Gastroesophageal sphincter (tissue), 3 donors: ENCODE results near the gene TECTB.

Experiments used
- CTCF ChIP-seq, 4 experiments: fragments of 200-600 bp in 2 of 4; fragments of 450-650 bp in 2 of 4; sonication (generic) in 1 of 4; IDR thresholded peaks; one replicate each; pipeline ENCODE4 v1.5.1; 2017 to 2019; ENCODE audit warnings: antibody characterized with exemption in 4 of 4, mild to moderate bottlenecking in 2 of 4, moderate library complexity in 2 of 4
- POLR2A ChIP-seq, 2 donors: fragments of 450-650 bp; IDR thresholded peaks; one replicate each; pipeline ENCODE4 v1.6.1; 2017; ENCODE audit warnings: antibody characterized with exemption in 2 of 2, mild to moderate bottlenecking in 2 of 2, moderate library complexity in 1 of 2
- POLR2AphosphoS5 ChIP-seq: sonication (generic); formaldehyde crosslinking; IDR thresholded peaks from one replicate; pipeline ENCODE4 v1.6.1; 2017; ENCODE audit warnings: antibody characterized with exemption

- TF ChIP-seq POLR2A (IDR thresholded peaks at IDR 0.05): no peak
- TF ChIP-seq CTCF (IDR thresholded peaks at IDR 0.05): no peak
- peak; percentile 27 for TF ChIP-seq POLR2AphosphoS5
These were observed 21.8 kb upstream of the TECTB start for GRCh38 chr10:112261281-112261822.
